ENCODE data around the gene SLC30A2. TPM values are rescaled to one million over a fixed set of nuclear protein-coding genes. Genes with fewer than 3 reads are reported as not detected.

SLC30A2 gene
- total RNA-seq, 1 experiment from 2014 or later, result 0.23 TPM

GRCh38 chr1:26025517-26025916, 20.4 kb downstream of the SLC30A2 start:
- ATAC-seq (no peak), DNase-seq (ENCODE audit: low read depth, low spot score) (no peak)
- intact Hi-C loops (cut with micrococcal nuclease; ENCODE audit: unreplicated experiment) (no loop called here), in situ Hi-C loops (cut with HindIII; ENCODE audit: low pct_unique_long_range_greater_than_20kb, low sequenced_read_pairs) (no loop called here)
- Histone ChIP-seq H3K27ac (ENCODE audit: low read length) (no peak overlapping the region), H3K27me3 (ENCODE audit: control insufficient read depth, insufficient read depth, low read length) (no peaks in the 10 kb centered on the region), H3K4me1 (ENCODE audit: control insufficient read depth, insufficient read depth, low read length) (peaks cover 5% of the 10 kb centered on the region; the same call in 1 of the 2 replicates), H3K36me3 (ENCODE audit: control insufficient read depth, insufficient read depth, low read length) (no peaks in the 10 kb centered on the region), H3K4me3 (ENCODE audit: low read depth in 2 of 2, low read length in 2 of 2) (no peak overlapping the region), H3K9me3 (ENCODE audit: control insufficient read depth, insufficient read depth, low read depth, low read length) (no peaks in the 10 kb centered on the region)
- TF ChIP-seq POLR2AphosphoS5 (IDR thresholded peaks at IDR 0.05; ENCODE audit: low read depth, low read length), result no peak
- ChIA-PET POLR2A (no interaction called here), CTCF (no interaction called here)
- BruUV-seq (replicated peaks), result no TSS peak

- peaks cover 5% of the 10 kb centered on the region; the same call in 1 of the 2 replicates for H3K4me1 ChIP-seq (ENCODE audit: control insufficient read depth, insufficient read depth, low read length)
- H3K36me3 ChIP-seq (ENCODE audit: control insufficient read depth, insufficient read depth, low read length), result no peaks in the 10 kb centered on the region
- in situ Hi-C loops (cut with HindIII; ENCODE audit: low pct_unique_long_range_greater_than_20kb, low sequenced_read_pairs) (no loop called here), intact Hi-C loops (cut with micrococcal nuclease; ENCODE audit: unreplicated experiment) (no loop called here)
- POLR2A ChIA-PET, result no interaction called here
- TF ChIP-seq REST (IDR thresholded peaks at IDR 0.05; ENCODE audit: insufficient read depth in 1 of 2, low read depth in 2 of 2, low read length in 1 of 2) (no peak), SIN3A (IDR thresholded peaks at IDR 0.05; ENCODE audit: borderline replicate concordance, insufficient read depth, low read depth, low read length) (no peak), TCF7L2 (IDR thresholded peaks at IDR 0.05; ENCODE audit: low read depth, low read length) (no peak), CTCF (IDR thresholded peaks at IDR 0.05) (no peak), POLR2AphosphoS5 (IDR thresholded peaks at IDR 0.05; ENCODE audit: low read depth, low read length) (no peak)
- CTCF ChIA-PET, result no interaction called here
- no peaks in the 10 kb centered on the region for H3K27me3 ChIP-seq (ENCODE audit: control insufficient read depth, insufficient read depth, low read length)
- no TSS peak for BruUV-seq (replicated peaks)
- no peak for ATAC-seq
- DNase-seq (ENCODE audit: low read depth, low spot score), result no peak
- H3K4me3 ChIP-seq (ENCODE audit: low read depth in 2 of 2, low read length in 2 of 2), result no peak overlapping the region
- H3K9me3 ChIP-seq (ENCODE audit: control insufficient read depth, insufficient read depth, low read depth, low read length), result no peaks in the 10 kb centered on the region
- H3K27ac ChIP-seq (ENCODE audit: low read length), result no peak overlapping the region
Measured at GRCh38 chr1:26025060-26025459, 20.9 kb downstream of the SLC30A2 start.

GRCh38 chr1:26023826-26024225, 22.1 kb downstream of the SLC30A2 start:
- no TSS peak for BruUV-seq (replicated peaks)
- ChIA-PET POLR2A (interaction anchor here (0.6 kb wide), 1 partner anchor 12 kb away, joined by 3 read pairs; no protein-coding TSS in a partner anchor), CTCF (no interaction called here)
- H3K4me3 ChIP-seq (ENCODE audit: low read depth in 2 of 2, low read length in 2 of 2), result no peak overlapping the region
- H3K27me3 ChIP-seq (ENCODE audit: control insufficient read depth, insufficient read depth, low read length), result no peaks in the 10 kb centered on the region
- peaks cover 5% of the 10 kb centered on the region; the same call in 1 of the 2 replicates for H3K4me1 ChIP-seq (ENCODE audit: control insufficient read depth, insufficient read depth, low read length)
- DNase-seq (ENCODE audit: low read depth, low spot score) (no peak), ATAC-seq (no peak)
- in situ Hi-C loops (cut with HindIII; ENCODE audit: low pct_unique_long_range_greater_than_20kb, low sequenced_read_pairs), result no loop called here
- intact Hi-C loops (cut with micrococcal nuclease; ENCODE audit: unreplicated experiment), result no loop called here
- H3K36me3 ChIP-seq (ENCODE audit: control insufficient read depth, insufficient read depth, low read length), result no peaks in the 10 kb centered on the region
- no peak overlapping the region for H3K27ac ChIP-seq (ENCODE audit: low read length)
- no peak for TF ChIP-seq SIN3A (IDR thresholded peaks at IDR 0.05; ENCODE audit: borderline replicate concordance, insufficient read depth, low read depth, low read length)
- no peak for TF ChIP-seq POLR2AphosphoS5 (IDR thresholded peaks at IDR 0.05; ENCODE audit: low read depth, low read length)
- no peak for TF ChIP-seq TCF7L2 (IDR thresholded peaks at IDR 0.05; ENCODE audit: low read depth, low read length)
- no peak for TF ChIP-seq REST (IDR thresholded peaks at IDR 0.05; ENCODE audit: insufficient read depth in 1 of 2, low read depth in 2 of 2, low read length in 1 of 2)
- no peak for TF ChIP-seq CTCF (IDR thresholded peaks at IDR 0.05)
- no peaks in the 10 kb centered on the region for H3K9me3 ChIP-seq (ENCODE audit: control insufficient read depth, insufficient read depth, low read depth, low read length)
